HepG2 (cell line): Measurements from ENCODE around the gene FRMD5. TPM values are rescaled to one million over a fixed set of nuclear protein-coding genes. Genes with fewer than 3 reads are reported as not detected.
A peak's percentile ranks its signal among the peaks of the same experiment; 100 is the strongest.

Experiments
- ADNP ChIP-seq: sonication (generic); formaldehyde crosslinking; IDR thresholded peaks from 2 replicates; pipeline ENCODE4 v1.4.0; 2020; ENCODE audit warnings: missing genetic modification reagents
- ATAD3A ChIP-seq: sonication (generic); formaldehyde crosslinking; IDR thresholded peaks from 2 replicates; pipeline ENCODE4 v1.4.0; 2020; ENCODE audit warnings: missing genetic modification reagents
- CENPBD1 ChIP-seq: sonication (generic); formaldehyde crosslinking; IDR thresholded peaks from 2 replicates; pipeline ENCODE4 v1.8.0; 2022; ENCODE audit warnings: missing genetic modification reagents, low read depth, mild to moderate bottlenecking, borderline replicate concordance
- CHCHD3 ChIP-seq: sonication (generic); formaldehyde crosslinking; IDR thresholded peaks from 2 replicates; pipeline ENCODE4 v1.8.0; 2022; ENCODE audit warnings: mild to moderate bottlenecking, missing genetic modification reagents, moderate library complexity
- DR1 ChIP-seq: sonication (generic); formaldehyde crosslinking; IDR thresholded peaks from 2 replicates; pipeline ENCODE4 v1.8.0; 2021; ENCODE audit warnings: mild to moderate bottlenecking, missing genetic modification reagents, inconsistent platforms
- EEA1 ChIP-seq: sonication (generic); formaldehyde crosslinking; IDR thresholded peaks from 2 replicates; pipeline ENCODE4 v1.5.1; 2020; ENCODE audit warnings: mild to moderate bottlenecking, missing genetic modification reagents, borderline replicate concordance
- GTF3A ChIP-seq: sonication (generic); formaldehyde crosslinking; conservative IDR thresholded peaks from 2 replicates; pipeline ENCODE4 v1.4.0; 2020; ENCODE audit warnings: mild to moderate bottlenecking, missing genetic modification reagents
- HIVEP1 ChIP-seq: sonication (generic); formaldehyde crosslinking; IDR thresholded peaks from 2 replicates; pipeline ENCODE4 v1.4.0; 2020; ENCODE audit warnings: mild to moderate bottlenecking, missing genetic modification reagents
- HMGA1 ChIP-seq: sonication (generic); formaldehyde crosslinking; conservative IDR thresholded peaks from 2 replicates; pipeline ENCODE4 v1.4.0; 2020; ENCODE audit warnings: missing genetic modification reagents
- KLF11 ChIP-seq: IDR thresholded peaks from 2 replicates; pipeline ENCODE4 v1.6.1; 2016; ENCODE audit warnings: missing compliant biosample characterization
- MBNL3 ChIP-seq: fragments of 250-450 bp; sonication (Bioruptor Pico); conservative IDR thresholded peaks from 2 replicates; pipeline ENCODE4 v1.8.0; 2022; ENCODE audit warnings: mild to moderate bottlenecking, inconsistent platforms
- NR2C2 ChIP-seq: sonication (generic); formaldehyde crosslinking; IDR thresholded peaks from 2 replicates; pipeline ENCODE4 v1.4.0; 2020; ENCODE audit warnings: missing genetic modification reagents, mild to moderate bottlenecking, moderate library complexity, borderline replicate concordance
- PRPF4 ChIP-seq: fragments of 200-400 bp; formaldehyde crosslinking; IDR thresholded peaks from 2 replicates; pipeline ENCODE4 v1.6.1; 2016; ENCODE audit warnings: low read length, low read depth; ENCODE audit not compliant: poor library complexity, severe bottlenecking
- RBAK ChIP-seq: sonication (generic); formaldehyde crosslinking; IDR thresholded peaks from 2 replicates; pipeline ENCODE4 v1.5.1; 2020; ENCODE audit warnings: mild to moderate bottlenecking, missing genetic modification reagents
- RELA ChIP-seq: sonication (generic); formaldehyde crosslinking; IDR thresholded peaks from 2 replicates; pipeline ENCODE4 v1.4.0; 2020; ENCODE audit warnings: missing genetic modification reagents
- SMC3 ChIP-seq: IDR thresholded peaks from 2 replicates; pipeline ENCODE4 v1.6.1; 2011; ENCODE audit warnings: low read length, improper control_type of control experiment
- TBX2 ChIP-seq: sonication (generic); formaldehyde crosslinking; IDR thresholded peaks from 2 replicates; pipeline ENCODE4 v1.5.0; 2020; ENCODE audit warnings: missing genetic modification reagents, mild to moderate bottlenecking, borderline replicate concordance
- THAP11 ChIP-seq: IDR thresholded peaks from 2 replicates; pipeline ENCODE4 v1.6.1; 2016; ENCODE audit warnings: missing biosample characterization, missing genetic modification reagents
- YEATS4 ChIP-seq: sonication (generic); formaldehyde crosslinking; IDR thresholded peaks from 2 replicates; pipeline ENCODE4 v1.4.0; 2020; ENCODE audit warnings: missing genetic modification reagents, borderline replicate concordance
- ZFP36 ChIP-seq: fragments of 150-350 bp; IDR thresholded peaks from 2 replicates; pipeline ENCODE4 v1.6.1; 2018; ENCODE audit warnings: borderline replicate concordance, low read length, low read depth; ENCODE audit not compliant: partially characterized antibody
- ZIK1 ChIP-seq: sonication (generic); formaldehyde crosslinking; IDR thresholded peaks from 2 replicates; pipeline ENCODE4 v1.5.0; 2020; ENCODE audit warnings: mild to moderate bottlenecking, low read depth, missing genetic modification reagents, borderline replicate concordance
- ZMYM2 ChIP-seq: sonication (generic); formaldehyde crosslinking; IDR thresholded peaks from 2 replicates; pipeline ENCODE4 v1.8.0; 2022; ENCODE audit warnings: mild to moderate bottlenecking, missing genetic modification reagents
- ZMYM4 ChIP-seq: sonication (generic); formaldehyde crosslinking; IDR thresholded peaks from 2 replicates; pipeline ENCODE4 v1.8.1; 2023; ENCODE audit warnings: mild to moderate bottlenecking, missing genetic modification reagents
- ZNF3 ChIP-seq: IDR thresholded peaks from 2 replicates; pipeline ENCODE4 v1.7.0; 2017; ENCODE audit warnings: inconsistent platforms
- ZNF30 ChIP-seq: sonication (generic); formaldehyde crosslinking; IDR thresholded peaks from 2 replicates; pipeline ENCODE4 v1.5.0; 2020; ENCODE audit warnings: mild to moderate bottlenecking, missing genetic modification reagents
- ZNF530 ChIP-seq: sonication (generic); formaldehyde crosslinking; IDR thresholded peaks from 2 replicates; pipeline ENCODE4 v1.5.0; 2020; ENCODE audit warnings: low read depth, mild to moderate bottlenecking, missing genetic modification reagents
- ZNF547 ChIP-seq: sonication (generic); formaldehyde crosslinking; IDR thresholded peaks from 2 replicates; pipeline ENCODE4 v1.5.1; 2020; ENCODE audit warnings: mild to moderate bottlenecking, missing genetic modification reagents
- ZNF549 ChIP-seq: sonication (generic); formaldehyde crosslinking; IDR thresholded peaks from 2 replicates; pipeline ENCODE4 v1.5.0; 2020; ENCODE audit warnings: missing genetic modification reagents
- ZNF557 ChIP-seq: sonication (generic); formaldehyde crosslinking; IDR thresholded peaks from 2 replicates; pipeline ENCODE4 v1.4.0; 2020; ENCODE audit warnings: missing genetic modification reagents
- ZNF597 ChIP-seq: sonication (generic); formaldehyde crosslinking; IDR thresholded peaks from 2 replicates; pipeline ENCODE4 v1.5.0; 2020; ENCODE audit warnings: missing genetic modification reagents
- polyA plus RNA-seq, 8 experiments: library from polyadenylated mRNA; depleted of rRNA in 3 of 8; stranded (reverse) in 7 of 8; unstranded in 1 of 8; fragments of >200 nt; fragmentation: Illumina TruSeq in 4 of 8; extraction: Trizol in 4 of 8; gene quantifications; 2 replicates each; pipeline versions ENCODE4 v1.2.1 to v1.2.3, GENCODE V29; 2011 to 2016; ENCODE audit warnings: low read depth in 4 of 8, missing spikeins in 1 of 8, mixed read lengths in 1 of 8; ENCODE audit not compliant: insufficient read depth in 1 of 8
- total RNA-seq, 5 experiments: library from RNA; depleted of rRNA; stranded (reverse); fragments of >200 nt; fragmentation: Illumina TruSeq; extraction: Trizol; gene quantifications; 2 replicates each; pipeline ENCODE4 v1.2.3, GENCODE V29; 2016; ENCODE audit warnings: low read depth in 1 of 5

The FRMD5 gene
- total and polyA plus RNA-seq, 2 of the 13 experiments (the other 11 are each of a cell fraction or from before 2014, with no cell fraction given): 0.93 to 1.5 TPM

GRCh38 chr15:43824302-43825246 lies 370.5 kb downstream of the FRMD5 start, which contains the start of gene MFAP1 (continued):
- TF ChIP-seq RELA (CRISPR knock-in tag) (no peak), KLF11 (no peak), ZMYM2 (no peak), TBX2 (CRISPR knock-in tag) (peak; percentile 53; the same call in 1 of the 2 replicates), DR1 (CRISPR knock-in tag) (peak; percentile 49), ZFP36 (no peak), MBNL3 (CRISPR knock-in tag) (no peak), ZIK1 (CRISPR knock-in tag) (peak; percentile 44; the same call in 1 of the 2 replicates), ZNF557 (CRISPR knock-in tag) (peak; percentile 64; the same call in 1 of the 2 replicates), YEATS4 (CRISPR knock-in tag) (peak; percentile 67), CHCHD3 (CRISPR knock-in tag) (no peak), CENPBD1 (CRISPR knock-in tag) (no peak), ZNF547 (CRISPR knock-in tag) (no peak), ZNF597 (CRISPR knock-in tag) (no peak), ADNP (CRISPR knock-in tag) (no peak), ZNF530 (CRISPR knock-in tag) (no peak), GTF3A (CRISPR knock-in tag) (no peak), EEA1 (CRISPR knock-in tag) (no peak), RBAK (CRISPR knock-in tag) (no peak), ATAD3A (CRISPR knock-in tag) (no peak), ZNF30 (CRISPR knock-in tag) (0 out of 2 replicates have a peak, but pooled peaks have one; percentile 69), HMGA1 (CRISPR knock-in tag) (no peak), ZNF549 (CRISPR knock-in tag) (no peak), THAP11 (CRISPR knock-in tag) (peak; percentile 94), NR2C2 (CRISPR knock-in tag) (no peak), SMC3 (no peak), HIVEP1 (CRISPR knock-in tag) (peak; percentile 71), ZMYM4 (peak; percentile 71; the same call in 1 of the 2 replicates), ZNF3 (CRISPR knock-in tag) (no peak), PRPF4 (no peak)
